Keratinocyte (primary cell): ENCODE data around the gene TKT. TPM values are rescaled to one million over a fixed set of nuclear protein-coding genes. Genes with fewer than 3 reads are reported as not detected.

Source experiments
- DNase-seq: peaks from one replicate; pipeline ENCODE4 v3.0.0-alpha.2; 2011; ENCODE audit warnings: low read depth, missing footprints, low spot score
- FAIRE-seq: peaks from 2 replicates; lab custom pipeline; 2011; peaks lifted over from hg19 to GRCh38; lab: Jason Lieb, UNC
- H2AFZ ChIP-seq: 2 replicates; pipeline ENCODE4 v1.6.0; 2012; ENCODE audit warnings: low read length, control low read depth, inconsistent platforms; ENCODE audit not compliant: control insufficient read depth
- H3K27ac ChIP-seq: 2 replicates; pipeline ENCODE4 v1.5.1; 2011; ENCODE audit warnings: low read length; ENCODE audit not compliant: control insufficient read depth, insufficient read depth
- H3K27me3 ChIP-seq: 3 replicates; pipeline ENCODE4 v1.6.0; 2011; ENCODE audit warnings: low read length; ENCODE audit not compliant: control insufficient read depth, insufficient read depth; ENCODE audit errors: extremely low read depth
- H3K36me3 ChIP-seq, 2 experiments: 2 replicates in 1 of 2; 3 replicates in 1 of 2; pipeline ENCODE4 v1.5.1; 2011; ENCODE audit warnings: low read length in 2 of 2, mild to moderate bottlenecking in 1 of 2; ENCODE audit not compliant: control insufficient read depth in 2 of 2, insufficient read depth in 2 of 2; ENCODE audit errors: extremely low read depth in 1 of 2
- H3K4me1 ChIP-seq: 3 replicates; pipeline ENCODE4 v1.5.1; 2011; ENCODE audit warnings: low read length; ENCODE audit not compliant: control insufficient read depth, insufficient read depth; ENCODE audit errors: extremely low read depth
- H3K4me2 ChIP-seq: 3 replicates; pipeline ENCODE4 v1.6.0; 2011; ENCODE audit warnings: low read depth, low read length; ENCODE audit not compliant: control insufficient read depth, insufficient read depth; ENCODE audit errors: extremely low read depth
- H3K4me3 ChIP-seq, 3 experiments: fragments of 200-600 bp in 1 of 3; sonication (generic) in 1 of 3; 2 replicates in 2 of 3; 3 replicates in 1 of 3; pipeline ENCODE4 v1.5.1; 2011 to 2016; ENCODE audit warnings: low read length in 3 of 3, mild to moderate bottlenecking in 3 of 3, control low read depth in 2 of 3, inconsistent platforms in 1 of 3, low read depth in 1 of 3, mixed read lengths in 1 of 3, mixed run types in 1 of 3, moderate library complexity in 1 of 3; ENCODE audit not compliant: control insufficient read depth in 2 of 3, insufficient read depth in 2 of 3; ENCODE audit errors: extremely low read depth in 1 of 3
- H3K79me2 ChIP-seq: 2 replicates; pipeline ENCODE4 v1.6.0; 2012; ENCODE audit warnings: low read length; ENCODE audit not compliant: control insufficient read depth, insufficient read depth
- H3K9ac ChIP-seq: 3 replicates; pipeline ENCODE4 v1.6.0; 2011; ENCODE audit warnings: low read length; ENCODE audit not compliant: control insufficient read depth, insufficient read depth; ENCODE audit errors: extremely low read depth
- H3K9me1 ChIP-seq: 3 replicates; pipeline ENCODE4 v1.6.0; 2011; ENCODE audit warnings: low read length; ENCODE audit not compliant: control insufficient read depth, insufficient read depth; ENCODE audit errors: extremely low read depth
- H3K9me3 ChIP-seq: 2 replicates; pipeline ENCODE4 v1.5.1; 2012; ENCODE audit warnings: low read depth, low read length; ENCODE audit not compliant: control insufficient read depth
- H4K20me1 ChIP-seq: 3 replicates; pipeline ENCODE4 v1.6.0; 2011; ENCODE audit warnings: low read length; ENCODE audit not compliant: control insufficient read depth, insufficient read depth; ENCODE audit errors: extremely low read depth
- EZH2 ChIP-seq: IDR thresholded peaks from one replicate; pipeline ENCODE4 v1.6.1; 2012; ENCODE audit warnings: inconsistent platforms, mild to moderate bottlenecking, low read length, moderate library complexity
- dilution Hi-C: fragments of 300-500 bp; cut with MboI; formaldehyde crosslinking; loops from one replicate; pipeline ENCODE4 v1.7.0; 2020; ENCODE audit warnings: low sequenced_read_pairs; ENCODE audit not compliant: extremely low pct_ligation_motif_present
- polyA plus RNA-seq, 5 experiments: library from polyadenylated mRNA; depleted of rRNA in 3 of 5; stranded (reverse) in 3 of 5; stranded (forward) in 1 of 5; unstranded in 1 of 5; fragments of >200 nt; gene quantifications; 1 replicate in 1 of 5; 2 replicates in 3 of 5; 3 replicates in 1 of 5; pipeline versions ENCODE4 v1.2.1 to v1.2.3, GENCODE V29; 2011 to 2012; ENCODE audit warnings: missing spikeins in 2 of 5, low read depth in 1 of 5, low replicate concordance in 1 of 5
- TF ChIP-seq, protein P1 (sequence below), 3 experiments: IDR thresholded peaks in 1 of 3; conservative IDR thresholded peaks in 1 of 3; optimal IDR thresholded peaks in 1 of 3; 2 replicates in 2 of 3; 3 replicates in 1 of 3; pipeline versions ENCODE3 to v1.5.1; 2011; ENCODE audit warnings: low read length in 3 of 3, mild to moderate bottlenecking in 3 of 3, moderate library complexity in 2 of 3, control low read depth in 1 of 3, inconsistent platforms in 1 of 3; ENCODE audit not compliant: insufficient read depth in 2 of 3; ENCODE audit errors: extremely low read depth in 1 of 3

TKT gene
- polyA plus RNA-seq, 1 donor (not counting 4 experiments of a cell fraction or from before 2014, with no cell fraction given), result 266 TPM

DNA sequence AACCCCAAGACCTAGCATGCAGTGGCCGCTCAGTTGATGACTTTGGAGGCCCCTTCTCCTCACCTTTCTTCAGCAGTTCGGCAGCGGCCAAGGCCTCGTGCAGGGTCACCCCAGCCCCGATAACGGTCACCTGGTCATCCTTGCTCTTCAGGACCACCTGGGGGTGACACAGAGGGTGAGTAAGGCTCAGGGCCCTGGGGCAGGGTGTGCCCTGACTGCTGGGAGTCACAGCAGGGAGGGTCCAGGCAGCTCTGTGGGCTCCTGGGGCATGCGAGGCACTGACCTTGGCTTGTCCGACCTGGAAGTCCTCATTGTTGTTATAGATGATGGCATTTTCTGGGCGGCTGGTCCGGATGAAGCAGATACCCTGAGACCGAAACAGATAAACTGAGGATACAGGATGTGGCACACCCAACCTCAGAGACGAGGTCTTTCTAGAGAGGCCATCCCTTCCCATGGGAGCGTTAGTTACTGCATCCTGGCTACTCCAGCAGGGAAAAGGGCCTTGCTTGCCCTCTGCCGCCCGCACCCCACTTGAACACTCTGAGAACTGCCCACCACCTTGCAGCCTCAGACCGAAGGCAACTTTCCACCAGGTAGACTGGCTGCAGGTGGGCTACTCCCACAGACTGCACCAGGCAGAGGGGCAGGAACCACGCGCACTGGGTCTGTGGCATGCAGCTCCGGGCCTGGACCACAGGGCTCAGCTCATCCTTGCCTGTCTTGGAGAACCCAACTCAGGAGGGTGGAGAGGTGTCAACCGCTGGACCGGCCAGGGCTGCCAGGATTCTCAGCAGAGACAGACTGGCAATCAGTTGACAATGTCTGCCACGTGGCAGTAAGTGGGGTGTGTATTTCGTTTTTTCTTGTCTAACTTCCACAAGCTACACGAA lies 27.6 kb downstream of the TKT start:
- Histone ChIP-seq H3K79me2 (peaks cover 15% of the 10 kb centered on the region), H2AFZ (no peak overlapping the region), H3K4me3 (no peak overlapping the region), H3K4me1 (no peaks in the 10 kb centered on the region), H3K9me3 (no peaks in the 10 kb centered on the region), H3K4me2 (no peak overlapping the region), H3K27ac (no peak overlapping the region), H3K9me1 (no peaks in the 10 kb centered on the region), H3K9ac (no peak overlapping the region), H3K36me3 (peaks cover 82 to 90% of the 10 kb centered on the region in 2 experiments), H4K20me1 (peaks cover 7% of the 10 kb centered on the region), H3K27me3 (no peaks in the 10 kb centered on the region)
- dilution Hi-C loops, result no loop called here
- FAIRE-seq (no peak), DNase-seq (no peak)
- TF ChIP-seq, protein P1, sequence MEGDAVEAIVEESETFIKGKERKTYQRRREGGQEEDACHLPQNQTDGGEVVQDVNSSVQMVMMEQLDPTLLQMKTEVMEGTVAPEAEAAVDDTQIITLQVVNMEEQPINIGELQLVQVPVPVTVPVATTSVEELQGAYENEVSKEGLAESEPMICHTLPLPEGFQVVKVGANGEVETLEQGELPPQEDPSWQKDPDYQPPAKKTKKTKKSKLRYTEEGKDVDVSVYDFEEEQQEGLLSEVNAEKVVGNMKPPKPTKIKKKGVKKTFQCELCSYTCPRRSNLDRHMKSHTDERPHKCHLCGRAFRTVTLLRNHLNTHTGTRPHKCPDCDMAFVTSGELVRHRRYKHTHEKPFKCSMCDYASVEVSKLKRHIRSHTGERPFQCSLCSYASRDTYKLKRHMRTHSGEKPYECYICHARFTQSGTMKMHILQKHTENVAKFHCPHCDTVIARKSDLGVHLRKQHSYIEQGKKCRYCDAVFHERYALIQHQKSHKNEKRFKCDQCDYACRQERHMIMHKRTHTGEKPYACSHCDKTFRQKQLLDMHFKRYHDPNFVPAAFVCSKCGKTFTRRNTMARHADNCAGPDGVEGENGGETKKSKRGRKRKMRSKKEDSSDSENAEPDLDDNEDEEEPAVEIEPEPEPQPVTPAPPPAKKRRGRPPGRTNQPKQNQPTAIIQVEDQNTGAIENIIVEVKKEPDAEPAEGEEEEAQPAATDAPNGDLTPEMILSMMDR (optimal IDR thresholded peaks at IDR 0.05 in 1 of 3, IDR thresholded peaks at IDR 0.05 in 1 of 3, conservative IDR thresholded peaks at IDR 0.05 in 1 of 3; ENCODE audit: extremely low read depth in 1 of 3, insufficient read depth in 2 of 3, low read length in 3 of 3), result no peak

DNA sequence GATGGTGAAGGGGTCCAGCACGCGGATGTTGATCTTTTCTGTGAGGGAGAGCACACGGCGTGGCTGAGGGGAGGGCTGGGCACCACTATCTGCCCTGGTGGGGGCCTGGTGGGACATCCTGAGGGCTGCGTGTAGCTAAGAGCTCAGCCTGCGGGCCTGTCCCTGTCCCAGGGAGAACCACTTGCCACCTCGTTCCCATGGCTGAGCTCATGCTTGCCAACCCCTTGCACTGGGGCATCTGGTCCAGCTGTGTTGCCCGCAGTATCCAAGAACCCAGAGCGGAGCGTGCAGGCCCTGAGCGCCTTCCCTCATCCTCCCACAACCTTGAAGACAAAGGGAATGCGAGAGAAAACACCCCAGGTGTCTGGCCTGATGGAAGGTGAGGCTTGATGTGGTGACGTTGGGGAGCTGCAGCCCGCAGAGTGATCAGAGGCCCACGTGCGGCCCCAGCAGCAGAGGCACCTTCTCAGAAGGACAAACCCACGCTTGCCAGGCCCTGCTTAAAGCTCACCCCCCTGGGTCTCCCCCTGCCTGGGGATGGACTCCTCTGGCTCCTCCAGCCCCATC lies 28.9 kb downstream of the TKT start:
- dilution Hi-C loops, result no loop called here

More for the DNA sequence above, 28.9 kb downstream of the TKT start:
- H3K36me3 ChIP-seq, result peaks cover 69 to 82% of the 10 kb centered on the region in 2 experiments
- H3K4me1 ChIP-seq, result no peaks in the 10 kb centered on the region
- H3K4me2 ChIP-seq, result no peak overlapping the region
- TF ChIP-seq EZH2, result no peak
- TF ChIP-seq, protein P1 (optimal IDR thresholded peaks at IDR 0.05 in 1 of 3, IDR thresholded peaks at IDR 0.05 in 1 of 3, conservative IDR thresholded peaks at IDR 0.05 in 1 of 3; ENCODE audit: extremely low read depth in 1 of 3, insufficient read depth in 2 of 3, low read length in 3 of 3), result no peak
- H4K20me1 ChIP-seq, result peaks cover 5% of the 10 kb centered on the region
- H3K79me2 ChIP-seq, result peaks cover 3% of the 10 kb centered on the region
- H3K9ac ChIP-seq, result no peak overlapping the region
- no peaks in the 10 kb centered on the region for H3K27me3 ChIP-seq
- FAIRE-seq (no peak), DNase-seq (no peak)
- H2AFZ ChIP-seq, result no peak overlapping the region
- H3K9me1 ChIP-seq, result no peaks in the 10 kb centered on the region
- no peaks in the 10 kb centered on the region for H3K9me3 ChIP-seq
- no peak overlapping the region for H3K27ac ChIP-seq
- no peak overlapping the region for H3K4me3 ChIP-seq
